Skeletal muscle cell (primary cell): ENCODE results near the gene ODF2.
"Not testable (repeated sequence)": the region's sequence is repeated elsewhere in the genome, so short reads cannot be mapped to it uniquely, and the experiment has no call there.

Experiments used
- DNase-seq: peaks from one replicate; pipeline ENCODE4 v3.0.0-alpha.2; 2010; ENCODE audit warnings: low read depth
- H3K4me3 ChIP-seq: 2 replicates; pipeline ENCODE4 v1.5.1; 2011; ENCODE audit warnings: low read depth, mild to moderate bottlenecking, control low read depth, low read length, moderate library complexity

Gene ODF2

GRCh38 chr9:128422022-128422782, 33.6 kb upstream of the ODF2 start:
- not testable (repeated sequence) for DNase-seq
- H3K4me3 ChIP-seq: peak overlapping the region; percentile 89

GRCh38 chr9:128422783-128423150, 33.0 kb upstream of the ODF2 start:
- no peak overlapping the region for H3K4me3 ChIP-seq
- no peak for DNase-seq

- not testable (repeated sequence) for DNase-seq, H3K4me3 ChIP-seq
These were observed 32.5 kb upstream of the ODF2 start for GRCh38 chr9:128423356-128423755.

GRCh38 chr9:128424268-128424780, 31.5 kb upstream of the ODF2 start:
- no peak for DNase-seq
- no peak overlapping the region for H3K4me3 ChIP-seq

- no peak overlapping the region for H3K4me3 ChIP-seq
These were observed 26.9 kb upstream of the ODF2 start for GRCh38 chr9:128428644-128429512.

GRCh38 chr9:128429513-128430086, 26.2 kb upstream of the ODF2 start:
- H3K4me3 ChIP-seq: no peak overlapping the region
- no peak for DNase-seq

More at GRCh38 chr9:128428644-128429512, 26.9 kb upstream of the ODF2 start:
- DNase-seq: no peak

GRCh38 chr9:128431207-128431606, 24.6 kb upstream of the ODF2 start:
- DNase-seq: no peak
- no peak overlapping the region for H3K4me3 ChIP-seq

- H3K4me3 ChIP-seq: no peak overlapping the region
- no peak for DNase-seq
These were observed 21.5 kb upstream of the ODF2 start for GRCh38 chr9:128434340-128434739.

- H3K4me3 ChIP-seq: no peak overlapping the region
- DNase-seq: no peak
These were observed 20.2 kb upstream of the ODF2 start for GRCh38 chr9:128435611-128436010.

GRCh38 chr9:128438343-128439109, 17.3 kb upstream of the ODF2 start:
- DNase-seq: peak; percentile 27
- no peak overlapping the region for H3K4me3 ChIP-seq

GRCh38 chr9:128439273-128439672, 16.5 kb upstream of the ODF2 start:
- no peak for DNase-seq
- H3K4me3 ChIP-seq: no peak overlapping the region

GRCh38 chr9:128442150-128442549, 13.7 kb upstream of the ODF2 start:
- DNase-seq: no peak
- no peak overlapping the region for H3K4me3 ChIP-seq

- not testable (repeated sequence) for DNase-seq
These were observed 9.3 kb upstream of the ODF2 start for GRCh38 chr9:128446505-128446904.

GRCh38 chr9:128448746-128449145, 7.1 kb upstream of the ODF2 start:
- H3K4me3 ChIP-seq: no peak overlapping the region
- DNase-seq: no peak

More at GRCh38 chr9:128446505-128446904, 9.3 kb upstream of the ODF2 start:
- not testable (repeated sequence) for H3K4me3 ChIP-seq

GRCh38 chr9:128454991-128455390, 815 bp upstream of the ODF2 start:
- no peak for DNase-seq
- no peak overlapping the region for H3K4me3 ChIP-seq

- peak; percentile 20 for DNase-seq
- H3K4me3 ChIP-seq: peak overlapping the region; percentile 95
These were observed 831 bp downstream of the ODF2 start for GRCh38 chr9:128456613-128457061.

- peak overlapping the region; percentile 95 for H3K4me3 ChIP-seq
- DNase-seq: no peak
These were observed 1.4 kb downstream of the ODF2 start for GRCh38 chr9:128457207-128457606.

- no peak for DNase-seq
- no peak overlapping the region for H3K4me3 ChIP-seq
These were observed 3.2 kb downstream of the ODF2 start for GRCh38 chr9:128459011-128459410.

- no peak overlapping the region for H3K4me3 ChIP-seq
- no peak for DNase-seq
These were observed 13.3 kb downstream of the ODF2 start for GRCh38 chr9:128469070-128469469.
